ENCODE data around the gene IGFL2. TPM values are rescaled to one million over a fixed set of nuclear protein-coding genes. Genes with fewer than 3 reads are reported as not detected.

The IGFL2 gene
- total RNA-seq, 1 experiment from 2014 or later, result not detected

GRCh38 chr19:46118136-46118535 is 29.9 kb upstream of the IGFL2 start:
- Histone ChIP-seq H3K27me3 (ENCODE audit: control insufficient read depth, insufficient read depth, low read length) (no peaks in the 10 kb centered on the region; the same call in 1 of the 2 replicates), H3K9me3 (ENCODE audit: control insufficient read depth, insufficient read depth, low read depth, low read length) (no peaks in the 10 kb centered on the region), H3K36me3 (ENCODE audit: control insufficient read depth, insufficient read depth, low read length) (no peaks in the 10 kb centered on the region), H3K27ac (ENCODE audit: low read length) (no peak overlapping the region), H3K4me1 (ENCODE audit: control insufficient read depth, insufficient read depth, low read length) (no peaks in the 10 kb centered on the region; the same call in 1 of the 2 replicates), H3K4me3 (ENCODE audit: low read depth in 2 of 2, low read length in 2 of 2) (no peak overlapping the region)
- TF ChIP-seq, protein P1, sequence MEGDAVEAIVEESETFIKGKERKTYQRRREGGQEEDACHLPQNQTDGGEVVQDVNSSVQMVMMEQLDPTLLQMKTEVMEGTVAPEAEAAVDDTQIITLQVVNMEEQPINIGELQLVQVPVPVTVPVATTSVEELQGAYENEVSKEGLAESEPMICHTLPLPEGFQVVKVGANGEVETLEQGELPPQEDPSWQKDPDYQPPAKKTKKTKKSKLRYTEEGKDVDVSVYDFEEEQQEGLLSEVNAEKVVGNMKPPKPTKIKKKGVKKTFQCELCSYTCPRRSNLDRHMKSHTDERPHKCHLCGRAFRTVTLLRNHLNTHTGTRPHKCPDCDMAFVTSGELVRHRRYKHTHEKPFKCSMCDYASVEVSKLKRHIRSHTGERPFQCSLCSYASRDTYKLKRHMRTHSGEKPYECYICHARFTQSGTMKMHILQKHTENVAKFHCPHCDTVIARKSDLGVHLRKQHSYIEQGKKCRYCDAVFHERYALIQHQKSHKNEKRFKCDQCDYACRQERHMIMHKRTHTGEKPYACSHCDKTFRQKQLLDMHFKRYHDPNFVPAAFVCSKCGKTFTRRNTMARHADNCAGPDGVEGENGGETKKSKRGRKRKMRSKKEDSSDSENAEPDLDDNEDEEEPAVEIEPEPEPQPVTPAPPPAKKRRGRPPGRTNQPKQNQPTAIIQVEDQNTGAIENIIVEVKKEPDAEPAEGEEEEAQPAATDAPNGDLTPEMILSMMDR (IDR thresholded peaks at IDR 0.05), result no peak
- DNase-seq (ENCODE audit: low read depth, low spot score), result no peak
- CTCF ChIA-PET, result interaction anchor here (0.6 kb wide), 1 partner anchor 87 kb away, joined by 4 read pairs; no protein-coding TSS in a partner anchor
- intact Hi-C loops (cut with micrococcal nuclease; ENCODE audit: unreplicated experiment) (no loop called here), in situ Hi-C loops (cut with HindIII; ENCODE audit: low pct_unique_long_range_greater_than_20kb, low sequenced_read_pairs) (no loop called here)
- POLR2A ChIA-PET, result no interaction called here
- BruUV-seq (replicated peaks), result no TSS peak
- ATAC-seq, result no peak

GRCh38 chr19:46124638-46125115 is 23.4 kb upstream of the IGFL2 start, which contains the start of gene IGFL3:
IGFL3 (minus strand) TSS chr19:46124688; CDS start chr19:46124649, 39 bp downstream.
- CTCF ChIA-PET, result no interaction called here
- TF ChIP-seq, protein P2, sequence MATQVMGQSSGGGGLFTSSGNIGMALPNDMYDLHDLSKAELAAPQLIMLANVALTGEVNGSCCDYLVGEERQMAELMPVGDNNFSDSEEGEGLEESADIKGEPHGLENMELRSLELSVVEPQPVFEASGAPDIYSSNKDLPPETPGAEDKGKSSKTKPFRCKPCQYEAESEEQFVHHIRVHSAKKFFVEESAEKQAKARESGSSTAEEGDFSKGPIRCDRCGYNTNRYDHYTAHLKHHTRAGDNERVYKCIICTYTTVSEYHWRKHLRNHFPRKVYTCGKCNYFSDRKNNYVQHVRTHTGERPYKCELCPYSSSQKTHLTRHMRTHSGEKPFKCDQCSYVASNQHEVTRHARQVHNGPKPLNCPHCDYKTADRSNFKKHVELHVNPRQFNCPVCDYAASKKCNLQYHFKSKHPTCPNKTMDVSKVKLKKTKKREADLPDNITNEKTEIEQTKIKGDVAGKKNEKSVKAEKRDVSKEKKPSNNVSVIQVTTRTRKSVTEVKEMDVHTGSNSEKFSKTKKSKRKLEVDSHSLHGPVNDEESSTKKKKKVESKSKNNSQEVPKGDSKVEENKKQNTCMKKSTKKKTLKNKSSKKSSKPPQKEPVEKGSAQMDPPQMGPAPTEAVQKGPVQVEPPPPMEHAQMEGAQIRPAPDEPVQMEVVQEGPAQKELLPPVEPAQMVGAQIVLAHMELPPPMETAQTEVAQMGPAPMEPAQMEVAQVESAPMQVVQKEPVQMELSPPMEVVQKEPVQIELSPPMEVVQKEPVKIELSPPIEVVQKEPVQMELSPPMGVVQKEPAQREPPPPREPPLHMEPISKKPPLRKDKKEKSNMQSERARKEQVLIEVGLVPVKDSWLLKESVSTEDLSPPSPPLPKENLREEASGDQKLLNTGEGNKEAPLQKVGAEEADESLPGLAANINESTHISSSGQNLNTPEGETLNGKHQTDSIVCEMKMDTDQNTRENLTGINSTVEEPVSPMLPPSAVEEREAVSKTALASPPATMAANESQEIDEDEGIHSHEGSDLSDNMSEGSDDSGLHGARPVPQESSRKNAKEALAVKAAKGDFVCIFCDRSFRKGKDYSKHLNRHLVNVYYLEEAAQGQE (IDR thresholded peaks at IDR 0.05; ENCODE audit: insufficient read depth in 1 of 2, low read depth in 2 of 2, low read length in 1 of 2), result no peak
- no peak for TF ChIP-seq POLR2AphosphoS5 (IDR thresholded peaks at IDR 0.05; ENCODE audit: low read depth, low read length)
- no peak for TF ChIP-seq TCF7L2 (IDR thresholded peaks at IDR 0.05; ENCODE audit: low read depth, low read length)
- no peak for TF ChIP-seq SIN3A (IDR thresholded peaks at IDR 0.05; ENCODE audit: borderline replicate concordance, insufficient read depth, low read depth, low read length)
- TF ChIP-seq, protein P1 (IDR thresholded peaks at IDR 0.05), result no peak
- POLR2A ChIA-PET, result no interaction called here
- ATAC-seq (no peak), DNase-seq (ENCODE audit: low read depth, low spot score) (no peak)
- Histone ChIP-seq H3K36me3 (ENCODE audit: control insufficient read depth, insufficient read depth, low read length) (no peaks in the 10 kb centered on the region), H3K9me3 (ENCODE audit: control insufficient read depth, insufficient read depth, low read depth, low read length) (no peaks in the 10 kb centered on the region), H3K27me3 (ENCODE audit: control insufficient read depth, insufficient read depth, low read length) (peaks cover 8% of the 10 kb centered on the region; the same call in 1 of the 2 replicates), H3K4me3 (ENCODE audit: low read depth in 2 of 2, low read length in 2 of 2) (no peak within 1 kb of the TSS), H3K4me1 (ENCODE audit: control insufficient read depth, insufficient read depth, low read length) (no peaks in the 10 kb centered on the region), H3K27ac (ENCODE audit: low read length) (no peak within 1 kb of the TSS)
- no TSS peak for BruUV-seq (replicated peaks)
- intact Hi-C loops (cut with micrococcal nuclease; ENCODE audit: unreplicated experiment), result no loop called here
- in situ Hi-C loops (cut with HindIII; ENCODE audit: low pct_unique_long_range_greater_than_20kb, low sequenced_read_pairs), result no loop called here

Measured in Panc1 (cell line).